ENCODE measurements around the gene ARHGDIG.
"Not testable (repeated sequence)": the region's sequence is repeated elsewhere in the genome, so short reads cannot be mapped to it uniquely, and the experiment has no call there.

The ARHGDIG gene

GRCh38 chr16:264440-264951 lies 15.9 kb upstream of the ARHGDIG start:
- no peak for DNase-seq

GRCh38 chr16:265002-265529 lies 15.3 kb upstream of the ARHGDIG start:
- no peak for DNase-seq

GRCh38 chr16:265711-266110 lies 14.7 kb upstream of the ARHGDIG start:
- DNase-seq, result no peak

GRCh38 chr16:266258-267164 lies 13.9 kb upstream of the ARHGDIG start:
- no peak for DNase-seq

GRCh38 chr16:267562-267961 lies 12.8 kb upstream of the ARHGDIG start:
- not testable (repeated sequence) for DNase-seq

- no peak for DNase-seq
Observed at GRCh38 chr16:268141-269053, 12.0 kb upstream of the ARHGDIG start.

GRCh38 chr16:269061-269796 lies 11.2 kb upstream of the ARHGDIG start:
- DNase-seq, result no peak

- DNase-seq, result no peak
Observed at GRCh38 chr16:270381-271255, 9.8 kb upstream of the ARHGDIG start.

- no peak for DNase-seq
Observed at GRCh38 chr16:272633-273546, 7.5 kb upstream of the ARHGDIG start.

- DNase-seq, result no peak
Observed at GRCh38 chr16:273547-274421, 6.6 kb upstream of the ARHGDIG start.

- DNase-seq, result no peak
Observed at GRCh38 chr16:275041-275641, 5.2 kb upstream of the ARHGDIG start.

- no peak for DNase-seq
Observed at GRCh38 chr16:275786-276232, 4.6 kb upstream of the ARHGDIG start, which contains the start of gene RGS11. TSS of gene RGS11 (minus strand) at chr16:275944. CDS start at chr16:275911, 33 bp downstream.

- DNase-seq, result no peak
Observed at GRCh38 chr16:276426-277077, 3.8 kb upstream of the ARHGDIG start.

- no peak for DNase-seq
Observed at GRCh38 chr16:278863-279366, 1.5 kb upstream of the ARHGDIG start.

GRCh38 chr16:279531-279930 lies 860 bp upstream of the ARHGDIG start:
- DNase-seq, result no peak

GRCh38 chr16:280005-280460 lies 358 bp upstream of the ARHGDIG start:
- DNase-seq, result no peak

GRCh38 chr16:280991-281659 lies 734 bp downstream of the ARHGDIG start:
- DNase-seq, result no peak
